ENCODE results near the gene HIGD2A.

HIGD2A gene

DNA sequence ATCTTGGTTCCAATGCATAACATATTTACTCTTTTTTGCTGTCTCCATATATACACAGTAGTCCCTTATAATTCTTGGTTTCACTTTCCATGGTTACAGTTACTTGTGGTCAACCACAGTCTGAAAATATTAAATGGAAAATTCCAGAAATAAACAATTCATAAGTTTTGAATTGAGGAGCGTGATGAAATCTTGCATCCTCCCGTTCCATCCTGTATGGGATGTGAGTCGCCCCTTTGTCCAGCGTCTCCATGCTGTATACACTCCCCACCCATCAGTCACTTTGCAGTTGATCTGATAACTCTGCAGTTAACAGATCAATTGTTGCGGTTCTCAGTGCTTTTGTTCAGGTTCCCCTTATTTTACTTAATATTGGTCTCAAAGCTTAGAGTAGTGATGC lies 48.1 kb downstream of the HIGD2A start:
- Histone ChIP-seq H3K27me3 (ENCODE audit: insufficient read depth, low read length) (no peaks in the 10 kb centered on the region), H3K4me1 (ENCODE audit: control insufficient read depth, insufficient read depth, low read length, unreplicated experiment) (peaks cover 17% of the 10 kb centered on the region), H3K4me3 (ENCODE audit: low read depth, low read length) (peak overlapping the region; percentile 71), H2AFZ (ENCODE audit: low read length, unreplicated experiment) (peak overlapping the region; percentile 58), H3K27ac (ENCODE audit: low read depth, low read length) (no peak overlapping the region), H3K36me3 (ENCODE audit: insufficient read depth, low read length) (no peaks in the 10 kb centered on the region), H3K79me2 (ENCODE audit: control insufficient read depth, insufficient read depth, low read length, unreplicated experiment) (no peaks in the 10 kb centered on the region)

DNA sequence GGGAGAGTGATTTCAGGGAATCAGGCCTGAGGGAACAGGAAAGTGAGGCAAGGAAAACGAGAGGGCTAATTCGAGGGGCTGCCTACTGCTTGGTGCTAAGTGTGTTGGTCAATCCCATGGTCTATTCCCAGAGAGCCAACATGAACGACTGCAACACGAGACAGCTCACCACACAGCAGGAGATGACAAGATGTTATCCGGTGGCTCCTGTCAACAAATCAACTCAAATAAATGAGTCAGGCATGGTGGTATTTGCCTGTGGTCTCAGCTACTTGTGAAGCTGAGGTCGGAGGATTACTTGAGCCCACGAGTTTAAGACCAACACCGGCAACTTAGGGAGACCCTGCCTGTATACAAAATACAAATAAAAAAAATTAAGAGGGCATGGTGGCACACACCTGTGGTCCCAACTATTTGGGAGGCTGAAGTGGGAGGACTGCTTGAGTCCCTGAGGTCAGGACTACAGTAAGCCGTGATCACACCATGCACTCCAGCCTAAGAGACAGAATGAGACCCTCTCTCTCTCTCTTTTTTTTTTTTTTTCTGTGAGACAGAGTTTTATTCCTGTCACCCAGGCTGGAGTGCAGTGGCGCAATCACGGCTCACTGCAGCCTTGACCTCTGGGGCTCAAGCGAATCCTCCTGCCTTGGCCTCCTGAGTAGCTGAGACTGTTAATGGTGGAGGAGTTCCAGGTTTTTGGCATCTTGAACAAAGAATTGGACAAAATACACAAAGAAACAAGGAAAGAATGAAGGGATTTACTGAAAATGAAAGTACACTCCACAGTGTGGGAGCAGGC lies 50.6 kb downstream of the HIGD2A start:
- Histone ChIP-seq H3K27ac (ENCODE audit: low read depth, low read length) (no peak overlapping the region), H2AFZ (ENCODE audit: low read length, unreplicated experiment) (no peak overlapping the region), H3K27me3 (ENCODE audit: insufficient read depth, low read length) (no peaks in the 10 kb centered on the region), H3K4me3 (ENCODE audit: low read depth, low read length) (no peak overlapping the region), H3K36me3 (ENCODE audit: insufficient read depth, low read length) (no peaks in the 10 kb centered on the region), H3K4me1 (ENCODE audit: control insufficient read depth, insufficient read depth, low read length, unreplicated experiment) (peaks cover 23% of the 10 kb centered on the region), H3K79me2 (ENCODE audit: control insufficient read depth, insufficient read depth, low read length, unreplicated experiment) (no peaks in the 10 kb centered on the region)
